ENCODE data around the gene ZFP69B.

The ZFP69B gene

GRCh38 chr1:40449684-40450494, at the start of gene ZFP69B:
Gene ZFP69B, plus strand, starts transcription at chr1:40450476. Its CDS starts 486 bp downstream, at chr1:40450962.
- H3K27ac ChIP-seq: peak within 1 kb of the TSS in 20 of 21 experiments; percentile 12 to 92 (median 78)
- peak within 1 kb of the TSS; percentile 57 to 76 (median 67) for H3K4me3 ChIP-seq

DNA sequence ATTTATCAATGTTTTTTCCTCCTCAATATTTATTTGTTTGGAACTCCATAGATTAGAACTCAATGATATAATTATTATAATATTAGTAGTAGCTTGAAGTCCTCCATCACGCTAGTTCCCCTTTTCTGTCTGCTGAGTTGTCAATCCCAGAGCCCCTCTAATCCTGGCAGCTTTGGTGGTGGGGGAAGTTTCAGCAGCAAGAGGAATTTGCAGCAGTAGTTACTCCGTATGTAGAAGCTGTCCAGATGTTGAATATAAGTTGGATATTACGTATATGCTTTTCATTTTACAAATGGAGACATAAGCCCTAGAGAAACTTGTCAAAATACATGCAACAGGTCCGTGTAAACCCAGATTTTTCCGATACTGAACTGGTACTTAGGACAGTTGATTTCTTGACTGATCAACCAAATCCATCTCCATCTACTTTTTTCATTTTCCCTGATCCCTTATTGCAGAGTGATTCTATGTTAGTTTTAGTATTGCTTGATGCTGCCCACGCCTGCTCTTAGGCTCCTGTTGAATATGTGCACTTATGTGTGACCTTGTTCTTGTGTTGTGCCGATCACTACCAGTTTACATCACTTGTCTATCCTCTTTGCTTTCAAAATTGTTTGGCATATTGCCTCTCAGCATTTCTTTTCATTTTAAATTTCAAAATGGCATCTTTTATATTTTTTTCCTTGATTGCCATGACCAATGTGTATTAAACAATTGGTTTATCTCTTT, 48.6 kb upstream of the ZFP69B start:
- H3K4me3 ChIP-seq: no peak overlapping the region
- peak overlapping the region in 6 of 21 experiments; percentile 29 to 54 (median 44) for H3K27ac ChIP-seq

- Histone ChIP-seq H3K27ac (peak overlapping the region in 8 of 21 experiments; percentile 6 to 52 (median 29)), H3K4me3 (no peak overlapping the region)
Measured at GRCh38 chr1:40404670-40405462, 45.4 kb upstream of the ZFP69B start.

DNA sequence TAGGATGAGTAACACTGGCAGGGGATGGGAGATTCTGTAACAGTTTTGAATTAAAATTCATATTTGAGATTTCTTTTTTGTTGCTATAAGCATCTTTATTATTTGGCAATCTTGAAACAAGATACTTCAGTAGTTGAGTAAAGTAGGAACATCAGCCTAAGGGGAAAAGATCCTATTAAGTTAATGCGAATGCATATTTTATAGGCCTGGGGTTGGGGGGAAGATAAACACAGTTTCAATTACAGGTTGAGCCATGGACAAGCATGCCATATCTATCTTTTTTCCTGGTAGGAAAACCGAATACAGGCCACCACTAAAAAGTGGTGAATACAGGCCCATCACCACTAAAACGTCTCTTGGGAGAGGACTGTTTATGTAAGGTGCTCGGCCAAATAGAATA, 44.5 kb upstream of the ZFP69B start:
- no peak overlapping the region for H3K27ac ChIP-seq

DNA sequence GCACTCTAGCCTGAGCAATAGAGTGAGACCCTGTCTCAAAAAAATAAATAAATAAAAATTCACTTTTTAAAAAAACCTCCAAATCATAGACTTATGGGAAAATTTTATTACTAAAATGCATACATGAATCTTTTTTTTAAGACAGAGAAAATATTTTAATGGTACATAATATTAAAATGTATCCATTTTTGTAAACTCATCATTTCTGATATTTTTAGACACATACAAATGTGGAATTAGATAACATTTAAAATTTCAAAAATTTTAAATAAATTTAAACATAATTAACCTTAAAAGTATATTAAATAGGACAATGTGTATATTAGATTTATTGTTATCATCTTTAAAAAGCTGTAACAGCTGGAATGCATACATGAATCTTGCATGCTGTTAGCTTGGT, 42.8 kb upstream of the ZFP69B start:
- Histone ChIP-seq H3K27ac (no peak overlapping the region), H3K4me3 (no peak overlapping the region)

More for the DNA sequence above, 44.5 kb upstream of the ZFP69B start:
- no peak overlapping the region for H3K4me3 ChIP-seq

- H3K27ac ChIP-seq: no peak overlapping the region
- H3K4me3 ChIP-seq: no peak overlapping the region
Measured at GRCh38 chr1:40409467-40409866, 40.8 kb upstream of the ZFP69B start.

DNA sequence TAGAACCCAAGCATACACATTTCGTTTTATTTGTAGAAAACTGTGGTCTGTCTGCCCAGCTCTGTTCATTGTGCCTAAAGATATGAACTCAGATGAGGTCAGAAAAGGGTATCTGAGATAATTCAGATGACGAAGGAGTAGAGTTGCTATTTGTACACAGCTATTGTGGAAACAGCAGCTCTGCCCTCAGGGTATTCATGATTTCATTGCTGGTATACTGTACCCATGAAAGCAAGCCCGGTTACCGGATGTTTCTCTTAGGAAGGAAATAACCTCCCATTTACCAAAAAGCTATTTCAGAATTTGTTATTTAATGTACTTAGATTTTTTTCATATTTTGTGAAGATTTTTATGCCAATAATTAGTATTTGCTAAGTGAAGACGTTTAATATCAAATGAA, 39.0 kb upstream of the ZFP69B start:
- Histone ChIP-seq H3K4me3 (no peak overlapping the region), H3K27ac (peak overlapping the region in 1 of 21 experiments; percentile 9)

DNA sequence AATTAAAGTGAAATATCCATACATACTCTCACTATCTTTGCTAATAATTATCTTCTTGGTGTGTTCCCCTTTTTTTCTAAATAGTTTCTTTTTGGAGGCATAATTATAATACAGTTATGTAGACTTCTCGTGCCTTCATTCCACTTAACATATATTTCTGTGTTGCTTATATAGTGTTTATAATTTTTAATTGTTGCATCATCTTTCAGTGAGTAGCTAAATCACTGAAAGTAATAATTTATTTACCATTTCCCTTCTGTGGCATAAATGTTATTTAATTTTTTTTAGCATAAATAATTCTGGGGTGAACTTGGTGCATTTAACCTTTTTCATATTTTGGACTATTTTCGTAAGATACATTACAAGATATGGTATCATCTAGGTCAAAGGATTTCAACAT, 38.4 kb upstream of the ZFP69B start:
- H3K27ac ChIP-seq: no peak overlapping the region
- no peak overlapping the region for H3K4me3 ChIP-seq

GRCh38 chr1:40413527-40414252, 36.6 kb upstream of the ZFP69B start:
- no peak overlapping the region for H3K4me3 ChIP-seq
- no peak overlapping the region for H3K27ac ChIP-seq

GRCh38 chr1:40414331-40414730, 35.9 kb upstream of the ZFP69B start:
- Histone ChIP-seq H3K4me3 (no peak overlapping the region), H3K27ac (no peak overlapping the region)

DNA sequence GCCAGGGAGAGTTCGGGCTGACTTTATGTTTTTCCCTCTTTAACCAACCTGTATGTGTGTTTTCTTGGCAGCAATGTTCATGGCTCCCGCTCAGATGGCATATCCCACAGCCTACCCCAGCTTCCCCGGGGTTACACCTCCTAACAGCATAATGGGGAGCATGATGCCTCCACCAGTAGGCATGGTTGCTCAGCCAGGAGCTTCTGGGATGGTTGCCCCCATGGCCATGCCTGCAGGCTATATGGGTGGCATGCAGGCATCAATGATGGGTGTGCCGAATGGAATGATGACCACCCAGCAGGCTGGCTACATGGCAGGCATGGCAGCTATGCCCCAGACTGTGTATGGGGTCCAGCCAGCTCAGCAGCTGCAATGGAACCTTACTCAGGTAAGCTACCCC, 33.6 kb upstream of the ZFP69B start:
- H3K27ac ChIP-seq: no peak overlapping the region

GRCh38 chr1:40421431-40422384, 28.6 kb upstream of the ZFP69B start:
- no peak overlapping the region for H3K4me3 ChIP-seq
- peak overlapping the region in 1 of 21 experiments; percentile 43 for H3K27ac ChIP-seq

More for the DNA sequence above, 33.6 kb upstream of the ZFP69B start:
- H3K4me3 ChIP-seq: no peak overlapping the region

- H3K4me3 ChIP-seq: no peak overlapping the region
- H3K27ac ChIP-seq: peak overlapping the region in 1 of 21 experiments; percentile 11
Measured at GRCh38 chr1:40422630-40423263, 27.5 kb upstream of the ZFP69B start.

GRCh38 chr1:40423264-40423642, 27.0 kb upstream of the ZFP69B start:
- Histone ChIP-seq H3K27ac (peak overlapping the region in 2 of 21 experiments; percentile 13 to 17), H3K4me3 (no peak overlapping the region)

- H3K27ac ChIP-seq: peak overlapping the region in 2 of 21 experiments; percentile 13 to 17
- H3K4me3 ChIP-seq: no peak overlapping the region
Measured at GRCh38 chr1:40423951-40424618, 26.2 kb upstream of the ZFP69B start.

GRCh38 chr1:40425198-40425597, 25.1 kb upstream of the ZFP69B start:
- H3K27ac ChIP-seq: no peak overlapping the region

GRCh38 chr1:40431385-40431784, 18.9 kb upstream of the ZFP69B start:
- no peak overlapping the region for H3K4me3 ChIP-seq
- no peak overlapping the region for H3K27ac ChIP-seq

More at GRCh38 chr1:40425198-40425597, 25.1 kb upstream of the ZFP69B start:
- no peak overlapping the region for H3K4me3 ChIP-seq

All from skin epidermis (tissue), 12 donors.